ENCODE results near the gene RENBP.

- TF ChIP-seq POLR2AphosphoS5 (IDR thresholded peaks at IDR 0.05) (no peak), EP300 (IDR thresholded peaks at IDR 0.05) (no peak)
These were observed 2.8 kb downstream of the RENBP start for GRCh38 chrX:153941336-153942252.
